A549 (cell line): ENCODE results near the gene GSX1.

Experiments used
- BHLHE40 ChIP-seq: IDR thresholded peaks from 2 replicates; pipeline ENCODE4 v1.6.1; 2012; ENCODE audit warnings: low read depth, low read length, inconsistent platforms
- JUN ChIP-seq, 2 experiments: fragments of >200 bp; sonication (Bioruptor Twin); formaldehyde crosslinking; IDR thresholded peaks; 2 replicates in 1 of 2; 3 replicates in 1 of 2; pipeline ENCODE4 v1.6.1; 2016 to 2017
- MAZ ChIP-seq: fragments of 150-350 bp; IDR thresholded peaks from 2 replicates; pipeline ENCODE4 v1.6.1; 2014; ENCODE audit warnings: antibody characterized with exemption, low read depth, low read length, borderline replicate concordance
- NFE2L2 ChIP-seq: fragments of 150-350 bp; conservative IDR thresholded peaks from 2 replicates; pipeline ENCODE4 v1.6.1; 2014; ENCODE audit warnings: low read length
- TF ChIP-seq, protein P1 (sequence below): fragments of >200 bp; sonication (Bioruptor Twin); formaldehyde crosslinking; IDR thresholded peaks from 3 replicates; pipeline ENCODE4 v1.5.1; 2016
- TF ChIP-seq, protein P2 (sequence below): fragments of 250-450 bp; sonication (Bioruptor Pico); IDR thresholded peaks from 2 replicates; pipeline ENCODE4 v1.5.0; 2020; ENCODE audit warnings: low read depth, mild to moderate bottlenecking, moderate library complexity
- TF ChIP-seq, protein P3 (sequence below): fragments of 200-600 bp; sonication (generic); IDR thresholded peaks from 2 replicates; pipeline ENCODE4 v1.6.1; 2016; ENCODE audit warnings: antibody characterized with exemption, mild to moderate bottlenecking, moderate library complexity

DNA sequence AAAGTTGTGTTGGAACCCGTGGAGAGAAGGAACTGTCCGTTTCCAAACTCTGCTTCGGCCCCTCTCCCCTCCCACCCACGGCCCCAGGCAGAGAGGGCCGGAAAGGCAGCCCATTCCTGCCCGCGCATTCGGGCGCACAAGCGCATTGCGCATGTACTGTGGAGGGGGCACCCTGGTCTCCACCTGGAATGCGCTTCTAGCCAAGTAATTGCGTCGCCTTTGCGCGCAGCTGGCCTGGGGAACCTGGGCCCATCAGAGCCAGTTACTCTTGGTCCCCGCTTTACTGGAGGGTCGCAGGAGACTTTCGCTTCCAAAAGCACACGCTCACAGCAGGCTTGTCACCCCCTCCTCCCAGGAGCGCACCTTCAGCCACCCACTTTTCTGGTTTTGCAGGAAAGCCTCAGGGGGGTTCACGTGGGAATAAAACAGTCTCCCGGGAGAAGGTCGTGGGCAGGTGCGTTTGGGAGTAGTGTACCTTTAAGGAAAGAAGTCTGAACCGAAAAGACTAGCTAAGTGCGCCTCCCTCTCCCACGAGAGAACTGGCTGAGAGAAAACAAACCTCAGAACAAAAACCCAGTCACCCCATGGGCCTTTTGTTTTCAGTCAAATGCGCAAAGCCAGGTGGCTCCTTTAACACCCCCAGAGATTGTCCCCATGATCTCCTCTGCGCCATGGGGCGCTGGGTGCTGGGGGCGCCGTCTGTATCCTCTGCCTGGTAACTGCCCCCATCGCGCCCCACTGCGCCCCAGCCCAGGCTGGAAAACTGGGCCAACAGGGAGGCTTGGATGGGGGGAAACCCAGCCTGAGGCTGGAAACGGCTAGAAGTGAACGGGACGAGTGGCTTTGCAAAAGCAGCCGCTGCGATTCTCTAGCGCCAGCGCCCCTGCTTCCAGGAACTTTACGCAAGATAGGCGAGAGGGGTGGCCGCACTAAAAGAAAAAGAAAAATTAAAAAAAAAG lies 28.5 kb downstream of the GSX1 start:
- TF ChIP-seq NFE2L2, result no peak
- TF ChIP-seq BHLHE40, result no peak
- TF ChIP-seq, protein P1, sequence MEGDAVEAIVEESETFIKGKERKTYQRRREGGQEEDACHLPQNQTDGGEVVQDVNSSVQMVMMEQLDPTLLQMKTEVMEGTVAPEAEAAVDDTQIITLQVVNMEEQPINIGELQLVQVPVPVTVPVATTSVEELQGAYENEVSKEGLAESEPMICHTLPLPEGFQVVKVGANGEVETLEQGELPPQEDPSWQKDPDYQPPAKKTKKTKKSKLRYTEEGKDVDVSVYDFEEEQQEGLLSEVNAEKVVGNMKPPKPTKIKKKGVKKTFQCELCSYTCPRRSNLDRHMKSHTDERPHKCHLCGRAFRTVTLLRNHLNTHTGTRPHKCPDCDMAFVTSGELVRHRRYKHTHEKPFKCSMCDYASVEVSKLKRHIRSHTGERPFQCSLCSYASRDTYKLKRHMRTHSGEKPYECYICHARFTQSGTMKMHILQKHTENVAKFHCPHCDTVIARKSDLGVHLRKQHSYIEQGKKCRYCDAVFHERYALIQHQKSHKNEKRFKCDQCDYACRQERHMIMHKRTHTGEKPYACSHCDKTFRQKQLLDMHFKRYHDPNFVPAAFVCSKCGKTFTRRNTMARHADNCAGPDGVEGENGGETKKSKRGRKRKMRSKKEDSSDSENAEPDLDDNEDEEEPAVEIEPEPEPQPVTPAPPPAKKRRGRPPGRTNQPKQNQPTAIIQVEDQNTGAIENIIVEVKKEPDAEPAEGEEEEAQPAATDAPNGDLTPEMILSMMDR, result no peak
- TF ChIP-seq, protein P2, sequence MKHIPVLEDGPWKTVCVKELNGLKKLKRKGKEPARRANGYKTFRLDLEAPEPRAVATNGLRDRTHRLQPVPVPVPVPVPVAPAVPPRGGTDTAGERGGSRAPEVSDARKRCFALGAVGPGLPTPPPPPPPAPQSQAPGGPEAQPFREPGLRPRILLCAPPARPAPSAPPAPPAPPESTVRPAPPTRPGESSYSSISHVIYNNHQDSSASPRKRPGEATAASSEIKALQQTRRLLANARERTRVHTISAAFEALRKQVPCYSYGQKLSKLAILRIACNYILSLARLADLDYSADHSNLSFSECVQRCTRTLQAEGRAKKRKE (CRISPR knock-in tag), result no peak
- no peak for TF ChIP-seq JUN (IDR thresholded peaks at IDR 0.05)
- TF ChIP-seq, protein P3, sequence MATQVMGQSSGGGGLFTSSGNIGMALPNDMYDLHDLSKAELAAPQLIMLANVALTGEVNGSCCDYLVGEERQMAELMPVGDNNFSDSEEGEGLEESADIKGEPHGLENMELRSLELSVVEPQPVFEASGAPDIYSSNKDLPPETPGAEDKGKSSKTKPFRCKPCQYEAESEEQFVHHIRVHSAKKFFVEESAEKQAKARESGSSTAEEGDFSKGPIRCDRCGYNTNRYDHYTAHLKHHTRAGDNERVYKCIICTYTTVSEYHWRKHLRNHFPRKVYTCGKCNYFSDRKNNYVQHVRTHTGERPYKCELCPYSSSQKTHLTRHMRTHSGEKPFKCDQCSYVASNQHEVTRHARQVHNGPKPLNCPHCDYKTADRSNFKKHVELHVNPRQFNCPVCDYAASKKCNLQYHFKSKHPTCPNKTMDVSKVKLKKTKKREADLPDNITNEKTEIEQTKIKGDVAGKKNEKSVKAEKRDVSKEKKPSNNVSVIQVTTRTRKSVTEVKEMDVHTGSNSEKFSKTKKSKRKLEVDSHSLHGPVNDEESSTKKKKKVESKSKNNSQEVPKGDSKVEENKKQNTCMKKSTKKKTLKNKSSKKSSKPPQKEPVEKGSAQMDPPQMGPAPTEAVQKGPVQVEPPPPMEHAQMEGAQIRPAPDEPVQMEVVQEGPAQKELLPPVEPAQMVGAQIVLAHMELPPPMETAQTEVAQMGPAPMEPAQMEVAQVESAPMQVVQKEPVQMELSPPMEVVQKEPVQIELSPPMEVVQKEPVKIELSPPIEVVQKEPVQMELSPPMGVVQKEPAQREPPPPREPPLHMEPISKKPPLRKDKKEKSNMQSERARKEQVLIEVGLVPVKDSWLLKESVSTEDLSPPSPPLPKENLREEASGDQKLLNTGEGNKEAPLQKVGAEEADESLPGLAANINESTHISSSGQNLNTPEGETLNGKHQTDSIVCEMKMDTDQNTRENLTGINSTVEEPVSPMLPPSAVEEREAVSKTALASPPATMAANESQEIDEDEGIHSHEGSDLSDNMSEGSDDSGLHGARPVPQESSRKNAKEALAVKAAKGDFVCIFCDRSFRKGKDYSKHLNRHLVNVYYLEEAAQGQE, result no peak
- no peak for TF ChIP-seq MAZ
